ENCODE measurements around the gene TBX4.
"Not testable (repeated sequence)": the region's sequence is repeated elsewhere in the genome, so short reads cannot be mapped to it uniquely, and the experiment has no call there.

Gene TBX4

DNA sequence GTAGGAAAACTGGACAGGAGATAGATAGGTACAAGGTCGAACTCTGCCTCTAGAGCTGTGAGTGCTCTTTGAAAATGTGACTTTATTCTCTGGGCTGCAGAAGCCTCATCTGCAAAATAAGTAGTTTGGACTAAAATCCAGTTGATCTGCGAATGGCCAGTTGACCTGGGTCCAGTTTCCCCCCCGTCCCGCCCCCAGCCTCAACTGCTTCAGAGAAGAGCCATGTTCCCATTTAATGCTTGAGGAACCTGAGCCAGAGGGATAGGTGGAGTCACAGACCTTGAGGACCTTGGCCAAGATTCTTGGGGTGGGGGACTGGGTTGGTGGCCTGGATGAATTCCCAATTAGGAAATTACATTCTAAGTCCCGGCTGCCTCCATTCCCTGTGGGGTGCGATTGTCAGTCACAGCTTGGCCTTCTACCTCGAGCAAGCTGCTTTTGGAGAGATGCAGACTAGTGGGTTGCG is 38.5 kb upstream of the TBX4 start:
- no peak for DNase-seq

DNA sequence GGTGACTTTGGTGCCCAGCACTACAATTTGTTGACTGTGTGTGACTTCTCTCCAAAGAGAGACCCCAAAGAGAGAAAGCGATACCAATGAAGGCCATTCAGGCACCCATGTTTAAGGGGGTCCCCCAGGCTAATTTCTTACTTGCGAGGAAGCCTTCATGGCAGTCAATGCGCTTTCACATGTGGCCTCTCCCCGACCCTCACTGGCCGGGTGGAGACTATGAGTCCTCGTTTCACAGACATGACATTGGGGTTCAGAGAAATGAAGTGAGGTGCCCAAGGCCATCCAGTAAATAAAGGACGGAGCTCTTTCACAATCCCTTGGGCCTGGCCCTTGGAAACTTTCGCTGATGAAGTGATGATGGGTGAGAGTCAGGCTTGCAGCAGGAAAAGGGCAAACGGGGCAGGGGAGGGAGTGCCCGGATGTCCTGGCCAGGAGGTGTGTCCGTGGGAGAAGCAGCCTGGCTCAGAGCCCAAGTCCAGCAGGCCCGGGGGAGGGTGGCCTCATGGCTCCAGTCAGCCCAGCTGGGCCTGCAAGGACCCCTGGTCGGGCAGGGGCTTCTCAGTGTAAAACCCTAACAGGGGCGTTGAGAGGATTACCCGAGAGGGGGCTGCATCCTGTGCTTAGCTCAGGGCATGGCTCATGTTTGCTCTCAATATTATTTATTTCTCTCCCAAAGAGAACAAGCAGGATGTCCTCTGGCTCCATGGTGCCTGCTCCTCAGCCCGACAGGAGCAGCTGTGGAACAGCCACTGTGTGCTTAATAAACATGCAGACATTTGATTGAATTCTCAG is 37.9 kb upstream of the TBX4 start:
- DNase-seq: no peak

DNA sequence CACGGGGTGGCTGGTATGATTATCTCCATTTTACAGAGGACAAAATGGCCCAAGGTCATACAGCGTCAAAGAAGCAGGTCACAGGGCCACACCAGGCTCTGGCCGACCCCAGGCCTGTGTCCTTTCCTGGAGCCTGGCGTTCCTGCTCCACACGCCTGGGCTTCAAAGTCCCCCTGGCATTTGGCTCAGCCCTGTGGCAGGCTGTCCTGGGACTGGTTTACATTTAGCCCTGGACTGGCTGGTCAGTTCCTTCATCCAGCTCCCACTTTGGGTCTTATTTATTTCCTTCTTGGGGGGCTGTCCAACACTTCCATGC is 37.3 kb upstream of the TBX4 start:
- no peak for DNase-seq

DNA sequence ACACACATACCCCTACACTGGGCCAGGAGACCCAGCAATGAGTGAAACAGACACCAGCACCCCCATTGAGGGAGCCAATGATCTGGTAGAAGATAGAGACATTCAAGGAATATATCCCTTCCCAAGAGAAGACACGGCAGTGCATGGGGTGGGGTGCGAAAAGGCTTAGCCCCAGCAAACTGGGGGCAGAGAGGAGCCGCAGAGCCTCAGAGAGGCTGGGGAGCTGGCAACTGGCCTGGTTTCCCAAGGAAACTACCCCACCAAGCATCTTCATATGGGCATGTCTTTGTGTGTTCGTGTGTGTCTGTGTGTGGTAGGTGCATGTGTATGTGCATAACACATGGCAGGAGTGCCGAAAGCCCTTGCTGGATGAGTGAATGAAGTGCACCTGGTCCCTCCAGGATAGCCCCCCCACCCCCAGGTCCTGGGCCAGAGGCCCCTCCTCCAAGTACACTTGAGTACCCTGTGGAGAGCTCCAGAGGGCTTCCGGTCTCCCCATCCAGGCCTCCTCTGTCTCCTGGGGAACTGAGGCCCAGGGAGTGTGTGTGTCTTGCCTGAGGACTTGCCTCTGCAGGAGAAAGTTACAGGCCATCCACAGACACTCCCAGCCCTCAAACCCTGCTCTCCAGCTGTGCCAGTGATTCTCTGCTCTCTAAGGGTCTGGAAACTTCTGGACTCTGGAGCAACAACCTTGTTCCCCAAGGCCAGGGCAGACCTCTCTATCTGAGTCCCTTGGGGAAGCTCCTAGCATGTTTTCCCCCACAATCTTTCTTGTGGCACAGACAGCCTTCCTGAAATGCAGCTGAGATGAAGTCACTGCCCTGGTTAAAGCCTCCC is 36.6 kb upstream of the TBX4 start:
- DNase-seq: no peak

DNA sequence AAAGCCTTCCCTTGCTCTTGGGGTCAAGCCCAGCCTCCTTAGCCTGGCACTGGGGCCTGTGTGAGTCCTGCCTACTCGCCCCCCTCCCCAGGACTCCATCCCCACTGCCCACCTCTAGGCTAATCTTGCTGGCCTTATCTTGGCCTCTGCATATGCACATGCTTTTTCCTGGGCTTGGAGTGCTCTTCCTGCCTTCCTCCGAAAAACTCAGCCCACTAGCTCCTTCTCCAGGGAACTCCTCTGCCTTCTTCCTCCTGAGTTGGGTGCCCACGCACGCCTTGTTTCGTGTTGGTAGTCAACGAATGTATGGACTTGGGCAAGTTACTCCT is 36.0 kb upstream of the TBX4 start:
- no peak for DNase-seq

DNA sequence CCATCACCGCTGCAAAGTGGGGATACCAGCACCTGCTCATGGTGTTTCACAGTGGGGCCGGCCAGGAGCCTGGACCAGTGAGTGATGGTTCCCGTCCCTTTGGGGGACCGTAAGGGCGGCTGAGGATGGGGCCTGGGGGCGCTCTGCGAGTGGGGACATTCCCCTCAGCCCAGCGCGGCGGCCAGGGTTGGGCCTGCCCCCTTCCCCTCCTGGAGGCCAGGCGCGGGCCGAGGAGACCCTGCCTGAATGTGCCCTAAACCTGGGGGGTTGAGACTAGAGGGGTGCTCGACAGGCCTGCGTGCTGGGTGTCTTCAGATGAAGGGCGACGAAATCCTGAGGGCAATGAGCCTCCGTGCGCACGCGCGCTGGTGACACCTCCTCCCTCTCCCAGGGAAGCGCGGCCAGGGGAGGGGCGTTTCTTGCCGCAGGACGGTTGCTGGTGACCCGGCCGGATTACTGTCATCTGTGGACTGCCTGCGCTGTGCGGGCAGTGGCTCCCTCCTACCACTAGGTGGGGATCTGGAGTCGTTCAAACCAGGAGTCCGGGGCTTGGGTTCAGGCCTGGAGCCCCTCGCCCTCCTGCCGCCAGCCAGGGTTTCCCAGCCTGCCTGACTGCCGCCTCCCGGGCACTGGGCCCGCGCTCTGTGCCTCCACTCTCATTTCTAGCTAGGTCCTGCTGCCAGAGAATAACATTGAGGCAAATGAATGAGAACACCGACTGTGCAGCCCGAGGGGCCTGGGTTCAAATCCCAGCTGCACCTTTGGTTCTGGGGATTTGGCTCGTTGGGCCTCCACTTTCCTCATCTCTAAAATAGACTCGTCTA is 35.5 kb upstream of the TBX4 start:
- peak; percentile 75 for DNase-seq

DNA sequence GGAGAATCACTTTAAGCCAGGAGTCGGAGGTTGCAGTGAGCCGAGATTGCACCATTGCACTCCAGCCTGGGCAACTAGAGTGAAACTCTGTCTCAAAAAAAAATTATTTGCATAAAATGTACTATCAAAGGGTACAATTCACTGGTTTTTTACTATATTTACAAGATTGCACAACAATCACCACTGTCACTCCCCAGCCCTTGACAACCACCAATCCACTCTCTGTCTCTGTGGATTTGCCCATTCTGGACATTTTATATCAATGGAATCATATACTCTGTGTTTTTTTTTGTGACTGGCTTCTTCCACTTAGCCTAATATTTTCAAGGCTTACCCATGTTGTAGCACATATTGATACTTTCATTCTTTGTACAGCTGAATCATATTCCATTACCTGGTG is 33.8 kb upstream of the TBX4 start:
- no peak for DNase-seq

DNA sequence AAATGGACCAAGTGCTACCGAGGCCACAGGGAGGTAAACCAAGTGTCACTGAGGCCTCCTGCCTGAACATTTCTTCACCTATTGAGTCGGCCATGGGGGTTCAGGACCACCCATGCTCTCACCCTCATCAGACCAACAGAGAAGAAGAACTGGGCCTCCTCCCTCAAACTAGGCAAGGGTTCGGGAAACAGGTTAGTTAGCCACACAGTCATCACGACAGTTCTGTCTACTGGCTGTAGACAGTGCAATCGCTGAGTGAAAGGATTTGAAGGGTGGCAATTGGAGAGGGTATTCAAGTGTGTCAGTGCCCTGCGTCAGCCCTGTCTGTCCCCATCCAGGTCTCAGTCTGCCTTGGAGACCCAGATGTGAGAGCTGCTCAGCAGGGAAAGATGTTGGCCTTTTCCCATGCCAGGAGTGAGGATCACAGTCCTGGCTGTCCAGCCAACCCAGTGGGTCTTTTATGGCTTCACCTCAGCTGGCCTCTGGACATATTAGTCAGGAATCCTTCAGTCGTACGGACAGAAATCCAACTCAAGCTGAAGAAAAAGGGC is 32.7 kb upstream of the TBX4 start:
- DNase-seq: no peak

DNA sequence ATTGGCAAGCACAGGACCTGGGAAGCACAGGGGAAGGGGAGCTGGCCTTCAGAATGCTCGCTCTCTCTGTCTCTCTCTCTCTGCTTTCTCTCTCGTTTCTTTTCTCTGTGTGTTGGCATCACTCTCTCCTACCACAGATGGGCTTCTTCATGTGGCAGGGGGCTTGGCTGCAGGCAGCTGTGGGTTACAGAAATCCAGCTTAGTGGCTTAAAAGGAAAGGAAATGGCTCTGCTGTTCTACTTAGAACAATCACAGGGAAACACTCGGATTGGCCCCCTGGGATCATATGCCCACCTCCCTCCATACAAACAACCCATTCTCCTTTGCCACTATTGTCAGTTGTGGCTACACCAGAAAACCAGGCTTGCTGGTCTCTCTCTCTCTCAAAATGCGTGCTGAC is 32.2 kb upstream of the TBX4 start:
- no peak for DNase-seq

DNA sequence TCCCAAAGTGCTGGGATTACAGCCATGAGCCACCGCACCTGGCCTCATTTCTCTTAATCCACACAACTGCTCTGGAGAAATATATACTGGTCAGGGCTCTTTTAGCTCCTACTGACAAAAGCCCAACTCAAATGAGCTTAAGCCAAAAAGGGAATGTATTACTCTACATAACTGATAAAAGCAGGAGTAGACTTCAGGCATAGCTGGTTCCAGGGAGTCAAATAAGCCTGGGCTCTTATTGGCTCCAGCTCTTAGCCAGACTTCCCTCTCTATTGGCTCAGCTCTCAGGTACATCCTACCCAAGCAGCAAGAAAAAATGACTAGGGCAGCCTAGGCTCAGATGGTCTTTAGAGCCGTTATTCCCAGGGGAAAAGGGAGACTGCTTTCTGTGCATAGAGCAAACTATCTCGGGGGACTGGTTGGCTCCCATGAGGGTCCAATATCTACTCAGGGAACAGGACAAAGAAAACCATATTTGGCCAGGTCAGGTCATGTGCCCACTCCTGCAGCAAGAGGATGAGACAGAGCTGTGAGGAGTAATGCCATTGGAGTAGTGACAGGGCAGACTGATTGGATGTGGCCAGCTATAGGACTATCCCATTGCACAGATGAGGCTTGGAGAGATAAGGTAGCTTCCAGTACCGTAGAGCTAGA is 31.4 kb upstream of the TBX4 start:
- DNase-seq: no peak

DNA sequence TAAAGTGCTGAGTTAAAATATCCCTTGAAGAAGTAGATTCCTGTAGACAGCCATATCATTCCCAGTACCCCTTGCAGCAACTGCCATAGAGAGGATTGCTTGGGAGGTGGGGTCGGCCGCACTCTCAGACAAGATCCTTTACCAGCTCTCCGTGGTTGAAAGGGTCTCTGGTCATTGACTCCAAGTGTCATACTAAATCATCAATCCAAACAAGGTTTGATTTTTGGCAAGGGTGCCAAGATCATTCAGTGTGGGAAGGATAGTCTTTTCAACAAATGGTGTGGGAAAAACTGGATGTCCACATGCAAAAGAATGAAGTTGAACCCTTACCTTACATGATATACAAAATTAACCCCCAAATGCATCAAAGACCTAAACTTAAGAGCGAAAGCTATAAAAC is 30.8 kb upstream of the TBX4 start:
- DNase-seq: no peak

DNA sequence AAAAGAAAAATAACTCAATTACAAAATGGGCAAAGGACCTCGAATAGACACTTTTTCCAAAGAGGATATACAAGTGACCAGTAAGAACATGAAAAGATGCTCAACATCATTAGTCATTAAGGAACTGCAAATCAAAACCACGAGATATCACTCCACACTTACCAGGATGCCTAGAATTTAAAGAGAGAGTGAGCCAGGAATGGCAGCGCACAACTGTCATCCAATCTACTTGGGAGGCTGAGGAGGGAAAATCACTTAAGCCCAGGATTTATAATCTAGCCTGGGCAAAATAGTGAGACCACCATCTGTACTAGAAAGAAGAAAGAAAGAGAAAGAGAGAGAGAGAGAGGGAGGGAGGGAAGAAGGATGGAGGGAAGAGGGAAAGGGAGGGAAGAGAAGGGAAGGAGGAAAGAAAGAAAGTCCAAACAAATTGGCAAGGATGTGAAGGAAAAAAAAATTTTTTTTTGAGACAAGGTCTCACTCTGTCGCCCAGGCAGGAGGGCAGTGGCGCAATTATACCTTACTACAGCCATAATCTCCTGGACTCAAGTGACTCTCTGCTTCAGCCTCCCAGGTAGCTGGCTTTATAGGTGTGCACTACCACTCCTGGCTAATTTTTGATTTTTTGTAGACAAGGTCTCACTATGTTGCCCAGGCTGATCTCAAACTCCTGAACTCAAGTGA is 30.0 kb upstream of the TBX4 start:
- DNase-seq: no peak

DNA sequence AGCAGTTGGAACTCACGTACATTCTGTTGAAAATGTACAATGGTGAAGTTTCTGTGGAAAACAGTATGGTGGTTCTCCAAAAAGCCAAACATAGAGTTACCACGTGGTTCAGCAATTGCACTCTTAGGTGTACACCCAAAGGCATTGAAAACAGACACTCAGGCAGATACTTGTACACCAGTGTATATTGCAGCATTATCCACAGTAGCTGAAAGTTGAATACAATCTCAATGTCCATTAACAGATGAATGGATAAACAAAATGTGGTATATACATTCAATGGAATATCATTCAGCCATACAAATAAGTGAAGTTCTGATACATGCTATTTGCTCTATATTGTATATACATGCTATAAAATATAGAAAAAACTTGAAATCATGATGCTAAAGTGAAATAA is 29.4 kb upstream of the TBX4 start:
- DNase-seq: no peak

DNA sequence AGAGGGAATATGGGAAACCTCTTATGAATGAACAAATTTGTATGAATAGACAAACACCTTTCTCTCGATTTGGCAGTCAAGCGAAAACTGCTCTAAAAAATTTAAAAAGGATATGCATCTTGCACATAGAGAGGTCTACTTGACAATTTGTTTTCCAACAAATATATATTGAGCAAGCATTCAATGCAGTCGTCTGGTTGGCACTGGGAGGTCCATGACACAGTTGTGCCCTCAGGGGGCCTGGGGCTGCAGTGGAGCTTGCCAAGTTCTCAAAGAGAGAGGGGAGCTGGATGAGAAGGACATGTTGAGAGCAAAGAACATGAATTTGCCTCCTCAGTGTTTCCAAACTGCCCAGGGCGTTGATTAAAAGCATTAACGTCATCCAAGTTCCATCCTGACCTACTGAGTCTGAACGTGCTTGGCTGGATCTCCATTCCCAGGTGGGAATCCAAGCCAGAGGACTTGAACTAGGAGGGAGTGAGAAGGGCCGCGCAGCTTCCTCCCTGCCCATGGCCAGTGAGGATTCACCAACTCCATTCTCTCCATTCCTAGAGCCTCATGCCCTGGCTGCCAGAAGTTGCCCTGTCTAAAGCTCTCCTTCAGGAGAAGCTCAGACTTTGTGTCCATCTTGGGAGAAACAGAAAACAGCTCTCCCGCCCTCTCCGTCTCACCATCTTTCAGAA is 28.1 kb upstream of the TBX4 start:
- no peak for DNase-seq

DNA sequence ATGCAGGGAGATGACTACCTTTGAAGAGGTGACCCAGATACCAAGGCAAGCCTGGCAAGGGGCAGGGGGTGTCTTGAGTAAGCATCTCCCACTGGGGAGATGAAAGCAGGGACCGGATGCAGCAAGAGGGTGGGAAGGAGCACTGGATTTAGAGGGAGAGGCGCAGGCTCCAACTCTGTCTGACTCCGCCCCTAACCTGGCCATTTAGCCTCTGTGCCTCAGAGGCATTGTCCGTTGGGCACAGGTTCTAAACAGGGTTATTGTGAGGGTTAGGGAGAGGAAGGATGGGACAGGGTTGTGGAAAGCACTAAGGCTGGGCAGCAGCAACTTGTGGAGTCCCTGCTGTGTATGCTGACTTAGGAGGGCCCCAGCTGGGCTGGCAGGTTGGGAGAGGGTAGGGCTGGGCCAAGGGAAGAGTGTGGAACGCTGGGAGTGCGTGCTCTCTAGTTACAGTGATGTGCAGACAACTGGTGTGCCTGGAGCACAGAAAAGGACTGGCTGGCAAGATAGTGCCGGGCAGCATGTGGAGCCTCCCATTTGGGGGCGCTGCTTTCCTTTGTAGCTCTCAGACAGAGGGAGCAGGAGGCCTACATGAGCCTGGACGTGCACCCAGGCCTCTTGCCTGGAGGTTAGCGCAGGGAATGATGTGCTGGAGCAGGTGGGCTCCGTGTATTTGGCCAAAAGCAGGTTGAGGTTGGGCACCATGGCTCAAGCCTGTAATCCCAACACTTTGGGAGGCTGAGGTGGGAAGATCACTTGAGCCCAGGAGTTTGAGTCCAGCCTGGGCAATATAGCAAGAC is 26.3 kb upstream of the TBX4 start:
- no peak for DNase-seq

DNA sequence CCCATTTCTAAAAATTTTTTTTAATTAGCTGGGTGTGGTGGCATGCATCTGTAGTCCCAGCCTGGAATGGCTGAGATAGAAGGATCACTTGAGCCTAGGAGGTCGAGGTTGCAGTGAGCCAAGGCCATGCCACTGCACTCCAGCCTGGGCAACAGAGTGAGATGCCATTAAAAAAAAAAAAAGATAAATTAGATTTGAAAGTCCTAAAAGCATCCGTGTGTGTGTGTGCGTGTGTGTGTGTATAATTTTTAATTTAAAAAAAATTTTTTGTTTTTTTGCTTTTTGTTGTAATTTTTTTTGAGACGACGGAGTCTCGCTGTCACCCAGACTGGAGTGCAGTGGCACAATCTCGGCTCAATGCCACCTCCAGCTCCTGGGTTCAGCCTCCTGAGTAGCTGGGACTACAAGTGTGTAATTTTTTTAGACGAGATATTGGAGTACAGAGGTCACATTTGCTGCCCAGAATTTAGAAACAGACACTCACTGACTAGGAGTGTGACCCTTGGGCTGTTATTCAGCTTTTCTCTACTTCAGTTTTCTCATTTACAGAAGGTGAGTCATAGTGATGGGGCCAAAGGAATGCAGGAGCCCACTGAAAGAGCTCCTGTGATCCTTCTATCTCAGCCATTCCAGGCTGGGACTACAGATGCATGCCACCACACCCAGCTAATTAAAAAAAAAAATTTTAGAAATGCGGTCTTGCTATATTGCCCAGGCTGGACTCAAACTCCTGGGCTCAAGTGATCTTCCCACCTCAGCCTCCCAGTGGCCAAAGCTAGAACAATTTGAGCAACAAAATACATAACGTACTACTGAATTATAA is 25.5 kb upstream of the TBX4 start:
- no peak for DNase-seq

DNA sequence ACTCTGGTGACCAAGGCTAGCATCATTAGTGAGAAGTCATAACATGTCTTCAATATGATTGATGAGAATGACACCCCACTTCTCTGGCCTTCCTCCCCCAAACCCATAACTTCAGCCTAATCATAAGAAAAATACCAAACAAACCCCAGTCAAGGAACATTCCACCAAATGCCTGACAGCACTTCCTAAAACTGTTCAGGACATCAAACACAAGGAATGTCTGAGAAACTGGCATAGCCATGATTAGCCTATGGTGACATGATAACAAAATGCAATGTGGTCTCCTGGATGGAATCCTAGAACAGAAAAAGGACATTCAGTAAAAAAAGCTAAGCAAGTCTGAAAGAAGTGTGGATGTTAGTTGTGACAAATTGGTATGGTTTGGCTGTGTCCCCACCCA is 24.7 kb upstream of the TBX4 start:
- no peak for DNase-seq

DNA sequence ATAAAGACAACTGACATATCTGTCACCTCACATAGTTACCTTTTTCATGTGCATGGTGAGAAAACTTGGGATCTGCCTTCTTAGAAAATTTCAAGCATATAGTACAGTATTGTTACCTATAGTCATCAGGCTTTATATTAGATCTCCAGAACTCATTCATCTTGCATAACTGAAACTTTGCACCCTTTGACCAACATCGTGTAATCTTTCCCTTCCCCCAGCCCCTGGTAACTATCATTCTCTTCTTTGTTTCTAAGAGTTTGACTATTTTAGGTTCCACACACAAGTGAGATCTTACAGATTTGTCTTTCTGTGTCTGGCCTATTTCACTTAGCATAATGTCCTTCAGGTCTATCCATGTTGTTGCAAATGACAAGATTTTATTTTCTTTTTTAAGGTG is 22.9 kb upstream of the TBX4 start:
- DNase-seq: no peak

DNA sequence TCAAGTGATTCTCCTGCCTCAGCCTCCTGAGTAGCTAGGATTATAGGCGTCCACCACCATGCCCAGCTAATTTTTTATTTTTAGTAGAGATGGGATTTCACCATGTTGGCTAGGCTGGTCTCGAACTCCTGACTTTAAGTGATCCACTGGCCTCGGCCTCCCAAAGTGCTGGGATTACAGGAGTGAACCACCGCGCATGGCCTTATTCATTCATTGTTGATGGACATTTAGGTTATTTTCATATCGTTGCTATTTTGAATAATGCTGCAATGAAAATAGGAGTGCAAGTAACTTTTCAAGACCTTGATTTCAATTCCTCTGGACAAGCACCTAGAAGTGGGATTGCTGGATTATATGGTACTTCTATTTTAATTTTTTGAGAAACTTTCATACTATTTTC is 22.4 kb upstream of the TBX4 start:
- DNase-seq: not testable (repeated sequence)

Data from SHP77 treated with DMSO at 0.1 percent for 48 hours (cell line).